NCI-H2081 (cell line): ENCODE data around the gene SRSF4.
"Not testable (repeated sequence)": the region's sequence is repeated elsewhere in the genome, so short reads cannot be mapped to it uniquely, and the experiment has no call there.

Experiments used
- DNase-seq, 2 experiments: peaks; one replicate each; lab custom pipeline; 2025; lab: John Stamatoyannopoulos, UW

Gene SRSF4

GRCh38 chr1:29124366-29125236 lies 57.1 kb downstream of the SRSF4 start:
- no peak for DNase-seq

GRCh38 chr1:29123887-29124365 lies 57.8 kb downstream of the SRSF4 start, which contains the start of gene TMEM200B:
Gene TMEM200B (minus strand): TSS chr1:29123903. CDS start chr1:29121828, 2,075 bp downstream.
- no peak for DNase-seq

GRCh38 chr1:29123053-29123886 lies 58.4 kb downstream of the SRSF4 start:
- no peak for DNase-seq

GRCh38 chr1:29122682-29123052 lies 59.0 kb downstream of the SRSF4 start:
- DNase-seq, result no peak

- DNase-seq, result no peak
Observed at GRCh38 chr1:29121936-29122681, 59.6 kb downstream of the SRSF4 start.

- DNase-seq, result no peak
Observed at GRCh38 chr1:29121516-29121935, 60.2 kb downstream of the SRSF4 start.

GRCh38 chr1:29120947-29121485 lies 60.7 kb downstream of the SRSF4 start:
- DNase-seq, result no peak

GRCh38 chr1:29120367-29120766 lies 61.3 kb downstream of the SRSF4 start:
- no peak for DNase-seq

- no peak for DNase-seq
Observed at GRCh38 chr1:29119121-29119929, 62.4 kb downstream of the SRSF4 start.

GRCh38 chr1:29117381-29117780 lies 64.3 kb downstream of the SRSF4 start:
- no peak for DNase-seq

GRCh38 chr1:29114654-29115053 lies 67.0 kb downstream of the SRSF4 start:
- DNase-seq, result no peak

GRCh38 chr1:29113413-29114117 lies 68.1 kb downstream of the SRSF4 start:
- no peak for DNase-seq

GRCh38 chr1:29112705-29113412 lies 68.8 kb downstream of the SRSF4 start:
- DNase-seq, result no peak

GRCh38 chr1:29108041-29108440 lies 73.7 kb downstream of the SRSF4 start:
- not testable (repeated sequence) for DNase-seq

- no peak for DNase-seq
Observed at GRCh38 chr1:29105822-29106221, 75.9 kb downstream of the SRSF4 start.

GRCh38 chr1:29100487-29100886 lies 81.2 kb downstream of the SRSF4 start:
- DNase-seq, result no peak

- DNase-seq, result no peak
Observed at GRCh38 chr1:29099286-29099685, 82.4 kb downstream of the SRSF4 start.
